Measurements from ENCODE around the gene ATG7.
"Not testable (repeated sequence)": the region's sequence is repeated elsewhere in the genome, so short reads cannot be mapped to it uniquely, and the experiment has no call there.

The ATG7 gene

DNA sequence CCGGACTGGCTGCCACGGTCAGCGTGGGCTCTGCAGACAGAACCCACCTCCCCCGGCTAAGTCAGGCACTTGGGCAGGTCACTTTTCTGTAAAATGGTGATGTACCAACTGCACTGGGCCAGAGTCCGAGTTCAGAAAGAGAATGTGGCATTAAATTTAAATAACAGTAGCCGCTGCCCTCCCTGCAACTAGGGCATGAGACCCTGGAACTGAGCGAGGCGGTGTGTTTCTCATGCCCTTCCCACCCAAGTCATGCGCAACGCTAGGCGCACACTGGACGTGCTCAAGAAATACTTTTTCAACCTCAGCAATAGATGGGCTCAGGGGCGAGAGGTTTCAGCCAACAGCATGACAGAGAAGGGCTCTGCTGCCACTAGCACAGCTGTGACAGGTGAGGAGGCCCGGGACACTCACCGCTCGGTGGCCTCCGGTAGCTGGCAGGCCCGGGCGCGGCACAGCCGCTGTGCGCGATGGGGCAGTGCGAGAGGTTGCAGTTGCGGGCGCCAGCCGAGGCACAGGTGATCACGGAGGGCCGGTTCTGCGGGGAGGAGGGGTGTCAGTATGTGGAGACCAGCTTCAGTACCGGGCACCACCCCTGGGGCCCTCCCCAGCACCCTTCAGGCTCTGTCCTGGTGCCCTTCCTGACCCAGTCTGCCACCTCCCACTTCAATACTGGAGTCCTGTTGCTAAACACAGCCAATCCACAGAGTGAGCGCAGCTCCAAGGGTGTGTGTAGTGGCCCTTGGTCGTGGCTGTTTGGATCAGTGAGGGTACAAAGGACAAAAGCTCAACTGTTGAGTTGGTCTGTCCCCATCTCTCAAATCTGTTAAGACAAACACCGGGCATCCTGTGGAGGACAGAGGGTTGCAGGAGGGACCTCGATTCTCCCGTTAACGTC lies 287.0 kb downstream of the ATG7 start:
- DNase-seq = no peak

DNA sequence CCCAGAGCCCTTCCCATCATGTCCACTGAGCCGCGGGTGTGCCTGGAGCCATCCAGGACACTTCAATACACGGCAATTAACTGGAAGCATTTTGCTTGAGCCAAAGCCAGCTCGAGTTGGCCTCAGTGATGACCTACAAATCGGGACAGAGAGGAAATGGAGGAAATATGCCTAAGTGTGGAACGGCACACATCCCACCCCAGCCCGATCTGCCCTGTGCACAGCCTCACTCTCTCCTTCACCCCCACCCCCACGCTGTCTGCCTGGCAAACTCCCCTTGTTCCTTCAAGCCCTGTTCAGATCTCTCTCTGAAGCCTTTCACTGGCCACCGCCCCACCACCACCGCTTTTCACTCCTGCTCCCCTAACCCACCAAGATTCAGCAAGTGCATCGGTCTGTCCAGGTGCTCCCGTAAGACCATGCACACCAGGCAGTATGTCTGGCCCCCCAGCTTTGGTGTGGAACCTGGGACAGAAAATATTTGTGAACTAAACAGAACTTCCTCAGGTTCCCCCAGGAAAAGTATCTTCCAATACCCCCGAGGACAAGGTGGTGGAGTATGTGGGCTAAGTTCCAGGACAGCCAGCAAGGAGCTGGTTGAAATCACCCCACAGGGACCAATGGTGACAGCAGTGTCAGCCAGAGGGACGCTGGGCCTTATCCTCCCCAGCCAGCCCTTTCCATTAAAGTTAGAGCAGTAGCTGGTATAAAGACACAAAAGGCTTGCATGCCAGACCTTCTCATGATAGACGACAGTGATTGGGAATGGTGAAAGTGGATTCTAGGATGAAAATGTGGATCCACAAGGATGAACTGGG lies 287.8 kb downstream of the ATG7 start:
- DNase-seq = no peak

DNA sequence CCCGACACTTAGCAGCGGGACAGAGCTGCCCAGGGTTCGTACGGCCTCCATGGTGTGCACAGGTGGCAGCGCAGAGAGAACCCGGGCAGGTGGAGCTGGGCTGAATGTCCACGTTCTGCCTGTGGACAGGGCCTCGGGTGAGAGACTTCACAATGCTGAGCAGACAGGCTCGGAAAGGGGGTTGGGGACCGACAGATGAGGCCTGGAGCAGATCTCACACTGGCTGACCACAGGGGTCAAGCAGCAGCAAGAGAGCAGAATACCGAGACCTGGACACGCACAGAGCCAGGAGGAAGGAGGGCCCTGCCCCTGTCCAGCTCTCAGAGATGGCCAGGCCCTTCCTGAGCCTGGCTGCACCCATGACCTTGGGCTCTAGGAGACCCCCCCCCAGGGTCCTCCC lies 288.5 kb downstream of the ATG7 start:
- no peak for DNase-seq

GRCh38 chr3:11562277-11562881 lies 290.2 kb downstream of the ATG7 start:
- no peak for DNase-seq

GRCh38 chr3:11563159-11563864 lies 291.1 kb downstream of the ATG7 start:
- DNase-seq = no peak

- DNase-seq = no peak
Measured at GRCh38 chr3:11563865-11564185, 291.6 kb downstream of the ATG7 start.

DNA sequence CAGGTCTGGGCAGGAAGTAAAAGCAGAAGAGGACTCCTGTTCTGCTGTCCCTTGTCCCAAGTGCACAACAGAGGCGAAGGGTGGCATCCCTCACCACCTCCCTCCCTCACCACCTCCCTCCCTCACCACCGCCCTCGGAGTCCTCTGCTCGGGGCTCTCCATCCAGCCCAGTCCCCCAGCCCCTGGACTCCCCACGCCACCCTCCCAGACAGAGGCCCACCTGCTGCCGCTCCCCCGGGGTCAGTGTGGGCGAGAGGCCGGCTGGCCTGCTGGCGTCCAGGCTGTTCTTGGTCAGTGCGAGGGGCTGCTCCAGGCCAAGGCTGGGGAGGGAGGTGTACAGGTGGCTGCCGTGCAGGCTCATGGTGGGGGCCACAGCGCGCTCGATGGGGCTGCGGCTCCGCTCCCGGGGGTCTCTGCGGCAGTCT lies 292.4 kb downstream of the ATG7 start:
- no peak for DNase-seq

DNA sequence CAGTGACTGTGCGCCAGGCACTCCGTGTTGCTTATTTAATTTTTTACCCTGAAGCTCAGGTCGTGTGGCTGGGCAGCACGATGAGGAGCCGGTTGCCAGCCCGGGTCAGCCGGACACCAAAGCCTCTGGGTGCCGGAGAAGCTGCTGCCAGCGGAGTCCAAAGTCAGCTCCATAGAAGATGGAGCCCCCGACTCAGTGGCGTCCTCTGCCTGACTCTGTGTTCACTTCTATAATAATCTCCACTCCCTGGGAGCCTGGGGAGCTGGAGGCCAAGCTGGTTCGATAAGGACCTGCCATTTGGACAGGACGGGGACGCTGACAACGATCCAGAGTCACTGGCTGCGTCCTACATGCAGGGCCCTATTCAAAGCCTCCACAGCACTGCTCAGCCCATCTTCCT lies 292.9 kb downstream of the ATG7 start:
- no peak for DNase-seq

DNA sequence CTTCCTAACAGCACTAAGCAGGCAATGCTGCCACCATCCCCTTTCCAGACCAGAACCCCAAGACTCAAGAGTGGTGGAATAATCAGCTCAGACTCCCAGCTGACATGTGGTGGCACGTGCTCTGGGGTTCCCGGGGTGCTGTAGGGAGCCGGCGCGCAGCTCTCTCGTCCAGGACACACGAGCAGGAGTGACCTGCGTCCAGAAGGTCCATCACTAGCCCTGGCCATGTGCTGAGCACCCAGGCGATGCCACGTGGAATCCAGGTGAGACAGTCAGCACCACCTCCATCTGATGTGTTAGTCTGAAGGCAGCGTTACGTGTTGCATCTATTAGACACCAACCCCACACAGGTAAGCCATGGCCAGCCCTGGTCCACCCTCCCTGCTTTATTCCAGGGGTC lies 293.3 kb downstream of the ATG7 start:
- no peak for DNase-seq

GRCh38 chr3:11565932-11566331 lies 293.7 kb downstream of the ATG7 start:
- no peak for DNase-seq

GRCh38 chr3:11566478-11566877 lies 294.3 kb downstream of the ATG7 start:
- no peak for DNase-seq

GRCh38 chr3:11566916-11567315 lies 294.7 kb downstream of the ATG7 start:
- DNase-seq = no peak

DNA sequence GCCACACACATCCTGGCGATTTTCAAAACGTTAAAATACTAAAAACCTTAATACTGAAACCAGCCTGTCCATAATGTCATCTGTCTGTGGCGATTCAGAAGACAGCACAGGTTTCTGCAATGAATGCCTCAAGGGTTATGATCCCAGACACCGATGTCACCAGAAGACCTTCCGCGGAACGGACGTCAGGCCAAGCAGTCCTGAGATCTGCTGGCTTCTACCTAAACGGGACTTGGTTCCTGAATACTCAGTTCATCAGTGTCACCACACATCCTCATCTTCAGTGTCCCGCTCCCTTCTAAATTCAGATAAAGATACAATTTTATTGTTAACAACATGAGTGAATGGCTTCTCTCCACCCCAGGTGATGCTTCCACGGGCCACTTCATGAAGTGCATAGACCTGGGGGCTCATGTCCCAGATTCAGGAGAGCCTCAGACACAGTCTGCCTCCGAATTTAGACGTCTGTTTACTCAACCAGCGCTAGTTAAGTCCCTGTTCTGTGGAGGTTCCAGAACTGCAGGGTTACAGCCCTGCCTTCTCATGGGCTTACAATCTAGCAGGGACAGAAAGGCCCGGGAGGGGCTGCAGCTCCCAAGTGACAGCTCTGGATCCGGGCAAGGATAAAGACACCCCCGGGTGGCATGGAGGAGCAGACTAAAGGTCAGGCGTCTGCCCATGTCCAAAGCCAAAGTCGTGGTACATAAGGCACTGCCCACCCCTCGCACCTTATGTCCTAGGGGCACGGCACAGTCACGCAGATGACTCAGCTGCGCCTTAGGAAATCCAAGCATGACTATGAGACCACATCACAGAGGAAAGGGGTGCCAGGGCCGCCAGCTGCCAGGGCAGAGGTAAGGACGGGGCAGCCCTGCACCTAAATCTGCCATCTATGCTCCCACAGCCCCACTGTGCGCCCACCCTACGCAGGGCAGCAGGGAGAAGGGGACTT lies 295.6 kb downstream of the ATG7 start:
- peak; percentile 72 for DNase-seq

GRCh38 chr3:11568503-11569155 lies 296.4 kb downstream of the ATG7 start:
- peak; percentile 86 for DNase-seq

DNA sequence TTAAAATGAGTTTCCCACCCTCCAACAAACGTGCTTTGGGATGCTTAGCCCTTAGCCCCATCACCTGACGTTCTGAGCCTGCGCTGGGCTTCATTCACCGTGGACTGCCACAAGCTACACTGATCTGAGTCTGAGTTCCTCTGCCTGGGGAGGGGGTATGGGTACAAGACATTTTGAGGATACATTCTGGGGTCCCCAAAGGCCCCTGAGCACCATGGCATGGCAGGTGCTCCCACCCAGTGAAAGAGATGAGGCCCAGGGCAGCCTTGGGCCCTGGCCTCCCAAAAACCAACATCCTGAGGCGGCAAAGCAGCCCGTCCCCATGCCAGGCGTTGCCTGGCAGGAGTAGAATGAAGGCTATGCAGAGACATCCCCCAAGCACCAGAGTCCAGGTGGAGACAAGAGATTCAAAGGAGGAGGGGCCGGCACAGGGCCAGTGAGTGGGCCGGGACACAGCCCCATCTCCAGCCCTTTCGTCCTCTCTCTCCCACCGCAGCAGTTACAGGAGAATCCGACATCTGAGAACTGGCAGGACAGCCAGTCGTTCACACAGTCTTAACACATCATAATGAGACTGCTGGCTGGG lies 297.1 kb downstream of the ATG7 start:
- DNase-seq = no peak

GRCh38 chr3:11570251-11570650 lies 298.1 kb downstream of the ATG7 start:
- DNase-seq = no peak

GRCh38 chr3:11570789-11571495 lies 298.7 kb downstream of the ATG7 start:
- no peak for DNase-seq

- not testable (repeated sequence) for DNase-seq
Measured at GRCh38 chr3:11572660-11573059, 300.5 kb downstream of the ATG7 start.

- no peak for DNase-seq
Measured at GRCh38 chr3:11574981-11575669, 302.9 kb downstream of the ATG7 start.

DNA sequence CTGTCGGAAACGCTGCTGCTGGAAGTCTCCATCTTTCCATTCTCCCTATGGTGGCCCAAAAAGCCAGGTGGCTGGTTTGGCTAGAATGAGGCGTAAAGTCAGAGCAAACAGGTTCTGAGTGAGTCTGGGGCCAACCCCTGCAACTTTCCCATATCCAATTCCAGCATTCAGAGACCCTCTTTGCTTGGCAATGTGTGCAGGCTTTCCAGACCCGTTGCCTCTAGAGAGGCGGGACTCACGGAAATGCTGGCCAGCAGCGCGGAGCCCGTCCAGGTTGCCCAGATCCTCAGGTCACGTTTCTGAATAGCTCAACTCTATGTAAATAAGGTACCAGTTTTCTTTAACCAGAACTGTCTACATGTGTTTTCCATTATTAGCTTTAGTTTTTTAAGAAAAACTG lies 303.5 kb downstream of the ATG7 start:
- no peak for DNase-seq
